HCT116 (cell line): ENCODE results near the gene KPNA4. TPM values are rescaled to one million over a fixed set of nuclear protein-coding genes. Genes with fewer than 3 reads are reported as not detected.

Experiments
- ATAC-seq: fragments of 200-7000 bp; cut with Tn5 transposase; 2 replicates; pipeline ENCODE4 v1.9.1; 2020; ENCODE audit warnings: mild to moderate bottlenecking, moderate library complexity
- BruUV-seq: library from RNA; stranded (reverse); fragments of 400-500 nt; replicated peaks from 2 replicates; lab custom pipeline; 2021; lab: Mats Ljungman, UMichigan
- CTCF ChIA-PET: fragments of 300-600 bp; sonication (Branson Sonifier 250); formaldehyde crosslinking; loops from one replicate; lab custom pipeline; 2021; ENCODE audit warnings: antibody characterized with exemption; lab: Charles Lee
- POLR2A ChIA-PET: fragments of 300-600, 350-600 bp; sonication (Branson Sonifier 250); formaldehyde crosslinking; loops from one replicate; lab custom pipeline; 2021; ENCODE audit warnings: antibody characterized with exemption; lab: Charles Lee
- RAD21 ChIA-PET, 2 experiments: fragments of 300-600 bp; sonication (Branson Sonifier 250); formaldehyde crosslinking; loops; one replicate each; lab custom pipeline; 2023; ENCODE audit warnings: low total read pairs in 2 of 2; ENCODE audit not compliant: uncharacterized antibody in 2 of 2, unreplicated experiment in 2 of 2, low non-redundant PET in 1 of 2; lab: Charles Lee
- DNase-seq: peaks from one replicate; pipeline ENCODE4 v3.0.0-alpha.2; 2010; ENCODE audit warnings: low read depth, low spot score
- H2AFZ ChIP-seq: fragments of 200-600 bp; shearing (Covaris generic), sonication (generic); 2 replicates; pipeline ENCODE4 v1.6.1; 2017; ENCODE audit warnings: low read depth, mixed run types, mixed read lengths, antibody characterized with exemption, low read length; ENCODE audit not compliant: poor library complexity, severe bottlenecking
- H3K27ac ChIP-seq: 2 replicates; pipeline ENCODE4 v1.5.1; 2012; ENCODE audit warnings: low read depth, low read length
- H3K27me3 ChIP-seq: fragments of 200-600 bp; sonication (generic); 2 replicates; pipeline ENCODE4 v1.6.1; 2016; ENCODE audit warnings: mixed run types, low read length, mixed read lengths; ENCODE audit not compliant: insufficient read depth
- H3K36me3 ChIP-seq, 2 experiments: fragments of 200-500 bp in 1 of 2; fragments of 200-600 bp in 1 of 2; sonication (Bioruptor generic) in 1 of 2; sonication (generic) in 1 of 2; 2 replicates each; pipeline versions ENCODE4 v1.5.1 to v1.6.1; 2014 to 2016; ENCODE audit warnings: low read length in 2 of 2, inconsistent platforms in 1 of 2, mixed read lengths in 1 of 2, mixed run types in 1 of 2; ENCODE audit not compliant: insufficient read depth in 2 of 2, control insufficient read depth in 1 of 2
- H3K4me1 ChIP-seq, 2 experiments: fragments of 200-600 bp in 1 of 2; sonication (generic) in 1 of 2; 2 replicates each; pipeline versions ENCODE4 v1.5.1 to v1.6.1; 2012 to 2017; ENCODE audit warnings: low read length in 2 of 2, inconsistent platforms in 1 of 2, mild to moderate bottlenecking in 1 of 2, mixed read lengths in 1 of 2, mixed run types in 1 of 2, moderate library complexity in 1 of 2; ENCODE audit not compliant: insufficient read depth in 2 of 2, control insufficient read depth in 1 of 2
- H3K4me2 ChIP-seq: fragments of 200-600 bp; sonication (generic); 2 replicates; pipeline ENCODE4 v1.6.1; 2017; ENCODE audit warnings: mixed run types, low read length, mixed read lengths
- H3K4me3 ChIP-seq, 2 experiments: fragments of 200-600 bp in 1 of 2; sonication (generic) in 1 of 2; replicated peaks in 1 of 2; 2 replicates each; pipeline ENCODE4 v1.5.1; 2011 to 2016; ENCODE audit warnings: low read length in 2 of 2, control low read depth in 1 of 2, low read depth in 1 of 2, mild to moderate bottlenecking in 1 of 2, mixed read lengths in 1 of 2, mixed run types in 1 of 2
- H3K79me2 ChIP-seq: fragments of 200-600 bp; sonication (generic); 2 replicates; pipeline ENCODE4 v1.6.1; 2017; ENCODE audit warnings: mild to moderate bottlenecking, mixed run types, low read length, moderate library complexity, mixed read lengths; ENCODE audit not compliant: insufficient read depth
- H3K9ac ChIP-seq: fragments of 200-600 bp; sonication (generic); 2 replicates; pipeline ENCODE4 v1.6.1; 2016; ENCODE audit warnings: low read length, mixed read lengths
- H3K9me2 ChIP-seq: fragments of 200-600 bp; sonication (generic), shearing (Covaris generic); 2 replicates; pipeline ENCODE4 v1.6.1; 2017; ENCODE audit warnings: mixed run types, mild to moderate bottlenecking, moderate library complexity; ENCODE audit not compliant: insufficient read depth
- H3K9me3 ChIP-seq, 2 experiments: fragments of 200-500 bp in 1 of 2; fragments of 200-600 bp in 1 of 2; sonication (Bioruptor generic) in 1 of 2; sonication (generic) in 1 of 2; 2 replicates each; pipeline ENCODE4 v1.6.1; 2014 to 2017; ENCODE audit warnings: low read length in 2 of 2, mixed read lengths in 2 of 2, inconsistent platforms in 1 of 2, low read depth in 1 of 2, mild to moderate bottlenecking in 1 of 2, mixed run types in 1 of 2, moderate library complexity in 1 of 2; ENCODE audit not compliant: control insufficient read depth in 1 of 2, insufficient read depth in 1 of 2
- H4K20me1 ChIP-seq: fragments of 200-600 bp; sonication (generic), shearing (Covaris generic); 2 replicates; pipeline ENCODE4 v1.6.1; 2017; ENCODE audit warnings: mixed run types, mild to moderate bottlenecking, moderate library complexity; ENCODE audit not compliant: insufficient read depth
- CBX3 ChIP-seq: IDR thresholded peaks from 2 replicates; pipeline ENCODE4 v1.6.1; 2012; ENCODE audit warnings: low read depth
- CEBPB ChIP-seq: IDR thresholded peaks from 2 replicates; pipeline ENCODE4 v1.6.1; 2012; ENCODE audit warnings: low read depth
- EGR1 ChIP-seq: IDR thresholded peaks from 2 replicates; pipeline ENCODE4 v1.6.1; 2012; ENCODE audit warnings: low read depth
- ELF1 ChIP-seq: IDR thresholded peaks from 2 replicates; pipeline ENCODE4 v1.6.1; 2012; ENCODE audit warnings: low read depth, borderline replicate concordance
- EZH2phosphoT487 ChIP-seq: fragments of 200-600 bp; IDR thresholded peaks from 2 replicates; pipeline ENCODE4 v1.6.1; 2018; ENCODE audit warnings: antibody characterized with exemption, borderline replicate concordance
- JUND ChIP-seq: IDR thresholded peaks from 2 replicates; pipeline ENCODE4 v1.6.1; 2012
- POLR2A ChIP-seq: IDR thresholded peaks from 2 replicates; pipeline ENCODE4 v1.7.0; 2011; ENCODE audit warnings: borderline replicate concordance; ENCODE audit not compliant: insufficient read depth, insufficient read length; ENCODE audit errors: extremely low read depth
- REST ChIP-seq: IDR thresholded peaks from 2 replicates; pipeline ENCODE4 v1.6.1; 2012; ENCODE audit warnings: low read depth
- SIN3A ChIP-seq: IDR thresholded peaks from 2 replicates; pipeline ENCODE4 v1.6.1; 2012; ENCODE audit warnings: low read depth
- TCF7L2 ChIP-seq: IDR thresholded peaks from 2 replicates; pipeline ENCODE4 v1.7.0; 2011; ENCODE audit warnings: borderline replicate concordance, inconsistent platforms; ENCODE audit not compliant: insufficient read depth, insufficient read length; ENCODE audit errors: extremely low read depth
- ZBTB33 ChIP-seq: IDR thresholded peaks from 2 replicates; pipeline ENCODE4 v1.6.1; 2011; ENCODE audit warnings: mild to moderate bottlenecking, low read length, moderate library complexity; ENCODE audit not compliant: insufficient replicate concordance; ENCODE audit errors: extremely low read depth
- intact Hi-C: fragments of 100-400 bp; cut with micrococcal nuclease; formaldehyde crosslinking; loops from 2 replicates; pipeline ENCODE4 v1.10.0; 2022
- total RNA-seq: library from RNA; stranded (reverse); gene quantifications from one replicate; pipeline ENCODE4 v1.2.1, GENCODE V29; 2021; ENCODE audit not compliant: unreplicated experiment
- TF ChIP-seq, protein P1 (sequence below): IDR thresholded peaks from 2 replicates; pipeline ENCODE4 v1.6.1; 2012
- TF ChIP-seq, protein P2 (sequence below): IDR thresholded peaks from 2 replicates; pipeline ENCODE4 v1.6.1; 2012

Gene KPNA4
- total RNA-seq, 1 experiment from 2014 or later = 43.1 TPM

DNA sequence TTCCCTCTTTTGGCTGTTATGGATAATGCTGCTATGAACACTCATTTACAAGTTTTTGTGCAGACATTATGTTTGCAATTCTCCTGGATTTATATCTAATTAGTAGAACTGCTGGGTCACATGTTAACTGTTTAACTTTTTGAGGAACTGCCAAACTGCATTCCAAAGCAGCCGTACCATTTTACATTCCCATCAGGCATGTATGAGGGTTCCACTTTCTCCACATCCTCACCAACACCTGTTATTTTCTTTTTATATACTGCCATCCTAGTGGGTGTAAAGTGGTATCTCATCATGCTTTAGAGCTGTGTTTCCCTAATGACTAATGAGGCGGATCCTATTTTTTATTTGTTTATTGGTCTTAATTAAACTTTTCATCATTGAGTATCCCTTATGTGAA is 9.2 kb downstream of the KPNA4 start:
- BruUV-seq = no TSS peak
- Histone ChIP-seq H3K9ac (no peak overlapping the region), H3K9me3 (no peaks in the 10 kb centered on the region), H3K27me3 (no peaks in the 10 kb centered on the region), H3K4me2 (no peak overlapping the region), H3K4me3 (no peak overlapping the region), H2AFZ (no peak overlapping the region), H4K20me1 (peaks cover 28% of the 10 kb centered on the region; the same call in 1 of the 2 replicates), H3K79me2 (peaks cover 100% of the 10 kb centered on the region), H3K36me3 (peaks cover 0 to 3% of the 10 kb centered on the region in 2 experiments; a peak in 1 of 4 replicates), H3K9me2 (no peaks in the 10 kb centered on the region), H3K4me1 (no peaks in the 10 kb centered on the region; a peak in 1 of 4 replicates), H3K27ac (no peak overlapping the region)
- ATAC-seq (no peak), DNase-seq (no peak)
- POLR2A ChIA-PET = no interaction called here
- intact Hi-C loops = no loop called here
- CTCF ChIA-PET = no interaction called here
- RAD21 ChIA-PET = no interaction called here
- TF ChIP-seq ELF1 = no peak
- TF ChIP-seq, protein P1, sequence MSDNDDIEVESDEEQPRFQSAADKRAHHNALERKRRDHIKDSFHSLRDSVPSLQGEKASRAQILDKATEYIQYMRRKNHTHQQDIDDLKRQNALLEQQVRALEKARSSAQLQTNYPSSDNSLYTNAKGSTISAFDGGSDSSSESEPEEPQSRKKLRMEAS = no peak
- TF ChIP-seq EGR1 = no peak
- no peak for TF ChIP-seq SIN3A
- TF ChIP-seq, protein P2, sequence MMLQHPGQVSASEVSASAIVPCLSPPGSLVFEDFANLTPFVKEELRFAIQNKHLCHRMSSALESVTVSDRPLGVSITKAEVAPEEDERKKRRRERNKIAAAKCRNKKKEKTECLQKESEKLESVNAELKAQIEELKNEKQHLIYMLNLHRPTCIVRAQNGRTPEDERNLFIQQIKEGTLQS = no peak
- TF ChIP-seq CBX3 = no peak
- TF ChIP-seq JUND = no peak
- no peak for TF ChIP-seq ZBTB33
- no peak for TF ChIP-seq CEBPB
- TF ChIP-seq EZH2phosphoT487 = no peak
- TF ChIP-seq REST = no peak
- no peak for TF ChIP-seq POLR2A
- no peak for TF ChIP-seq TCF7L2
